ENCODE data around the gene FAM25A.
"Not testable (repeated sequence)": the region's sequence is repeated elsewhere in the genome, so short reads cannot be mapped to it uniquely, and the experiment has no call there.

DNA sequence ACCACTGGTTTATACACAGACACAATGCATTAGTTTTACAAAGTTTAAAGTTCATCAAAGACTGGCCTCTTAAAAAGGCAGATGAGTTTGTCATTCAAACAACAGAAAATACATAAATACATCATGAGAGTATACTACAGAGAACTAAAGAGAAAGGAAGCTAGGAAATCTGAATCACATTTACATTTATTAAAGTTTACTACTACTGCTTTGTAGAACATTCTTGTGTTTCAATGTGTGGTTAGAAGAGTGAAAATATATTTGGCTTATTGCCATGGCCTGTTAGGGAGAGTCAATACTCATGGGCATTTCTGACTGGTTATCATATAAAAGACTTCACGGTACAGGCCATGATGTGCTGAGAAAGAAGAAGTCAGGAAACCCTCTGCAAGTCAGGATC is 13.0 kb upstream of the FAM25A start:
- not testable (repeated sequence) for TF ChIP-seq CTCF (IDR thresholded peaks at IDR 0.05; ENCODE audit: low read length); EZH2 (optimal IDR thresholded peaks at IDR 0.05; ENCODE audit: low read depth, low read length)
